Neural progenitor cell (in vitro differentiated cells): ENCODE measurements around the gene CYB561. TPM values are rescaled to one million over a fixed set of nuclear protein-coding genes. Genes with fewer than 3 reads are reported as not detected.

ENCODE experiments used
- DNase-seq: peaks from one replicate; pipeline ENCODE4 v3.0.0-alpha.2; 2016; ENCODE audit warnings: low spot score
- H2AFZ ChIP-seq: fragments of 200-600 bp; sonication (generic); replicated peaks from 2 replicates; pipeline ENCODE4 v1.6.1; 2016; ENCODE audit warnings: antibody characterized with exemption
- H3F3A ChIP-seq: fragments of 200-600 bp; sonication (generic); 2 replicates; pipeline ENCODE4 v1.6.1; 2016; ENCODE audit warnings: antibody characterized with exemption, low read depth
- H3K27ac ChIP-seq: fragments of 200-600 bp; sonication (generic); 2 replicates; pipeline ENCODE4 v1.5.1; 2016; ENCODE audit warnings: mild to moderate bottlenecking
- H3K27me3 ChIP-seq: fragments of 200-600 bp; sonication (generic); 2 replicates; pipeline ENCODE4 v1.6.1; 2016; ENCODE audit warnings: mild to moderate bottlenecking, moderate library complexity
- H3K36me3 ChIP-seq: fragments of 200-600 bp; sonication (generic); 2 replicates; pipeline ENCODE4 v1.5.1; 2016
- H3K4me1 ChIP-seq: fragments of 200-600 bp; sonication (generic); 2 replicates; pipeline ENCODE4 v1.6.1; 2016; ENCODE audit warnings: mixed run types
- H3K4me2 ChIP-seq: fragments of 200-600 bp; sonication (generic); 2 replicates; pipeline ENCODE4 v1.6.1; 2016
- H3K4me3 ChIP-seq: fragments of 200-600 bp; sonication (generic); 2 replicates; pipeline ENCODE4 v1.5.1; 2016
- H3K79me2 ChIP-seq: fragments of 200-600 bp; sonication (generic); 2 replicates; pipeline ENCODE4 v1.6.1; 2016; ENCODE audit warnings: low read depth
- H3K9ac ChIP-seq: fragments of 200-600 bp; sonication (generic); 2 replicates; pipeline ENCODE4 v1.6.1; 2016
- H3K9me3 ChIP-seq: fragments of 200-600 bp; sonication (generic); 2 replicates; pipeline ENCODE4 v1.5.1; 2016; ENCODE audit warnings: low read depth
- H4K20me1 ChIP-seq: fragments of 200-600 bp; sonication (generic); 2 replicates; pipeline ENCODE4 v1.6.1; 2016; ENCODE audit warnings: low read depth
- H3K27ac Mint-ChIP-seq: 3 replicates; pipeline ENCODE4 v1.8.0; 2021; ENCODE audit warnings: mixed read lengths
- H3K27me3 Mint-ChIP-seq: 2 replicates; pipeline ENCODE4 v1.8.0; 2022; ENCODE audit warnings: low read depth, mild to moderate bottlenecking, inconsistent platforms, moderate library complexity, mixed read lengths; ENCODE audit not compliant: insufficient read depth
- H3K36me3 Mint-ChIP-seq: 3 replicates; pipeline ENCODE4 v1.8.0; 2021; ENCODE audit warnings: mixed read lengths
- H3K4me1 Mint-ChIP-seq: 3 replicates; pipeline ENCODE4 v1.8.0; 2021; ENCODE audit warnings: mixed read lengths
- H3K4me3 Mint-ChIP-seq: 3 replicates; pipeline ENCODE4 v1.8.0; 2021; ENCODE audit warnings: mild to moderate bottlenecking, moderate library complexity, mixed read lengths
- H3K9me3 Mint-ChIP-seq: 3 replicates; pipeline ENCODE4 v1.8.0; 2020; ENCODE audit warnings: mixed read lengths
- CTCF ChIP-seq: fragments of 200-600 bp; sonication (generic); IDR thresholded peaks from 2 replicates; pipeline ENCODE4 v1.5.1; 2017; ENCODE audit warnings: antibody characterized with exemption, mild to moderate bottlenecking
- EZH2 ChIP-seq: fragments of 200-600 bp; sonication (generic); IDR thresholded peaks from 2 replicates; pipeline ENCODE4 v1.6.1; 2017; ENCODE audit warnings: antibody characterized with exemption, mild to moderate bottlenecking, moderate library complexity
- EZH2phosphoT487 ChIP-seq: fragments of 200-600 bp; sonication (generic); IDR thresholded peaks from 2 replicates; pipeline ENCODE4 v1.6.1; 2017; ENCODE audit warnings: antibody characterized with exemption
- total RNA-seq: library from RNA; depleted of rRNA; stranded (reverse); fragments of >200 nt; gene quantifications from 2 replicates; pipeline ENCODE4 v1.2.3, GENCODE V29; 2015; ENCODE audit warnings: low replicate concordance

The CYB561 gene
- total RNA-seq, 1 donor from 2014 or later = 4.2 TPM

GRCh38 chr17:63431939-63432804 is 13.9 kb downstream of the CYB561 start:
- no peak overlapping the region for H3K4me3 Mint-ChIP-seq
- Histone ChIP-seq H3K36me3 (no peaks in the 10 kb centered on the region), H3K27me3 (no peaks in the 10 kb centered on the region), H3K79me2 (no peaks in the 10 kb centered on the region), H4K20me1 (no peaks in the 10 kb centered on the region), H3K4me2 (no peak overlapping the region), H2AFZ (no peak overlapping the region), H3K27ac (no peak overlapping the region), H3F3A (no peaks in the 10 kb centered on the region), H3K4me1 (no peaks in the 10 kb centered on the region), H3K9ac (no peak overlapping the region), H3K9me3 (no peaks in the 10 kb centered on the region), H3K4me3 (no peak overlapping the region)
- H3K9me3 Mint-ChIP-seq = no peaks in the 10 kb centered on the region
- H3K27ac Mint-ChIP-seq = peak overlapping the region; percentile 96
- TF ChIP-seq CTCF (no peak), EZH2 (no peak), EZH2phosphoT487 (no peak)
- no peak for DNase-seq
- H3K4me1 Mint-ChIP-seq = peaks cover 9% of the 10 kb centered on the region
- H3K27me3 Mint-ChIP-seq = no peaks in the 10 kb centered on the region
- H3K36me3 Mint-ChIP-seq = peaks cover 6% of the 10 kb centered on the region

- Histone ChIP-seq H3K4me1 (no peaks in the 10 kb centered on the region), H3K27me3 (no peaks in the 10 kb centered on the region), H3K27ac (no peak overlapping the region), H3K36me3 (no peaks in the 10 kb centered on the region), H3K9ac (no peak overlapping the region), H3K4me3 (no peak overlapping the region), H3K9me3 (no peaks in the 10 kb centered on the region), H3F3A (no peaks in the 10 kb centered on the region), H3K79me2 (no peaks in the 10 kb centered on the region), H3K4me2 (no peak overlapping the region), H2AFZ (no peak overlapping the region), H4K20me1 (no peaks in the 10 kb centered on the region)
- Mint-ChIP-seq H3K9me3 (no peaks in the 10 kb centered on the region), H3K36me3 (peaks cover 6% of the 10 kb centered on the region), H3K4me1 (peaks cover 9% of the 10 kb centered on the region), H3K27me3 (no peaks in the 10 kb centered on the region), H3K4me3 (no peak overlapping the region), H3K27ac (no peak overlapping the region)
- TF ChIP-seq CTCF (no peak), EZH2 (no peak), EZH2phosphoT487 (no peak)
- DNase-seq = no peak
Observed at GRCh38 chr17:63431618-63431938, 14.5 kb downstream of the CYB561 start.

- Histone ChIP-seq H2AFZ (no peak overlapping the region), H4K20me1 (no peaks in the 10 kb centered on the region), H3K4me3 (no peak overlapping the region), H3K9ac (no peak overlapping the region), H3K9me3 (no peaks in the 10 kb centered on the region), H3K79me2 (no peaks in the 10 kb centered on the region), H3K27me3 (no peaks in the 10 kb centered on the region), H3K4me1 (no peaks in the 10 kb centered on the region), H3K27ac (no peak overlapping the region), H3F3A (no peaks in the 10 kb centered on the region), H3K36me3 (no peaks in the 10 kb centered on the region), H3K4me2 (no peak overlapping the region)
- TF ChIP-seq EZH2 (no peak), CTCF (no peak), EZH2phosphoT487 (no peak)
- Mint-ChIP-seq H3K36me3 (peaks cover 6% of the 10 kb centered on the region), H3K27me3 (no peaks in the 10 kb centered on the region), H3K27ac (no peak overlapping the region), H3K4me1 (peaks cover 16% of the 10 kb centered on the region), H3K9me3 (no peaks in the 10 kb centered on the region), H3K4me3 (no peak overlapping the region)
- no peak for DNase-seq
Observed at GRCh38 chr17:63430223-63430622, 15.9 kb downstream of the CYB561 start.
